AG10803 (cell line): ENCODE results near the gene CDK14.

Experiments
- DNase-seq: peaks from one replicate; pipeline ENCODE4 v3.0.0; 2010; ENCODE audit warnings: low read depth
- H3K4me3 ChIP-seq: 2 replicates; pipeline ENCODE4 v1.5.1; 2011; ENCODE audit warnings: mild to moderate bottlenecking, low read length, control low read depth
- CTCF ChIP-seq: conservative IDR thresholded peaks from 2 replicates; pipeline ENCODE4 v1.5.1; 2011; ENCODE audit warnings: mild to moderate bottlenecking, low read length, control low read depth, inconsistent platforms

CDK14 gene

GRCh38 chr7:90879924-90880323 lies 283.8 kb downstream of the CDK14 start:
- no peak for DNase-seq
- no peak overlapping the region for H3K4me3 ChIP-seq
- TF ChIP-seq CTCF = no peak

- DNase-seq = no peak
- no peak for TF ChIP-seq CTCF
- H3K4me3 ChIP-seq = no peak overlapping the region
These were observed 290.3 kb downstream of the CDK14 start for GRCh38 chr7:90886416-90886815.

DNA sequence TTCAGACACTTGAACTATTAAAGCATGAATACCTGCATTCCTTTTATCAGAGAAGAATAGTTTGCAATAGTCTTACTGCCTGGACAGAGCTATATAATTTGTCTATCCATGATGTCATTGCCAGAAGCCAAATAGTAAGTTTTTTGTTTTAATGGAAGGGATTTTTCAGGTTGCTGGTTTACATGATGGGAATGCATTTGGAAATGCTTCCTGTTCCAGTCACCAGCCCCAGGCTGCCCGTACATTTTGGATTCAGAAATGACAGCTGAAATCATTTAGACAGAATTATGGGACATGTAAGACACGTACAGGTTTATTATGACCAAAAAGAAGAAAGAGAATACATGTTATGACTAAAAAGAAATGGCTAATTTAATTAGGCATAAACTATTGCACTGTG lies 293.1 kb downstream of the CDK14 start:
- no peak for TF ChIP-seq CTCF
- DNase-seq = no peak

DNA sequence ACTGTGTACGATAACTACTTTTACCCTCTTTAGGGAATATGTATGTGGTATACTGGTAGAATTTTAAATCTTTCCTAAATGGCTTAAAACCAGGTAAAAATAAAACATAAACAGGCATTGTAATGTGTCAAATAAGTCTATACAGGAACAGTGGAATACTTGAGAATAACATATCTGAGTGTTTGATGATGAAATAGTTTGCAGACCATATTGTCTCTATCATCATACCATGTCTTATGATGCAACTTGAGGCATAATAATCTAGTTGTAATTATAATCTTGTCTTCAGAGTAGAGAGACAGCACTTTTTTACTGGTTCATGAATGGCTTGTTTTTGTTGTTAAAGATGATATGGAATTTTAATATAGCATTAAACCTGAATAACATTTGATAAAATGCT lies 293.5 kb downstream of the CDK14 start:
- H3K4me3 ChIP-seq = no peak overlapping the region
- DNase-seq = no peak
- no peak for TF ChIP-seq CTCF

More for the DNA sequence above, 293.1 kb downstream of the CDK14 start:
- no peak overlapping the region for H3K4me3 ChIP-seq

DNA sequence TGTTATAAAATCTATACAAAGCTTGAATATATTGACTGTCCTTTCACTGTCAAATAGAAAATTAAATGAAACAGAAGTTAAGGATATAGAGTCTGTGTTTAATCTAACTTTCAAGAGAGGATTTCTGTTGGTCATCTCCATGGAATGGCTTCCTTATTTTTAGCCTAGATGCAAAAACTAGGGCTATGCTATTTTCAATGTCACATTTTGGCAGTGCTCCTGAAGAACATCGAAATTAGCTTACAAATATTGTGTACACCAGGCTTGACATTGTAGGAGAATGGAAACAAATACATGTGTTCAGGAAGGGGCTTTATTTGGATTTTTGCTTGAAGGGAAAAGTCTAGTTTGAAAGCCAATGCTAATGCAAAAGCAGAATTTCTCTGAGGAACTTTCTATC lies 295.4 kb downstream of the CDK14 start:
- no peak overlapping the region for H3K4me3 ChIP-seq
- DNase-seq = no peak
- no peak for TF ChIP-seq CTCF

DNA sequence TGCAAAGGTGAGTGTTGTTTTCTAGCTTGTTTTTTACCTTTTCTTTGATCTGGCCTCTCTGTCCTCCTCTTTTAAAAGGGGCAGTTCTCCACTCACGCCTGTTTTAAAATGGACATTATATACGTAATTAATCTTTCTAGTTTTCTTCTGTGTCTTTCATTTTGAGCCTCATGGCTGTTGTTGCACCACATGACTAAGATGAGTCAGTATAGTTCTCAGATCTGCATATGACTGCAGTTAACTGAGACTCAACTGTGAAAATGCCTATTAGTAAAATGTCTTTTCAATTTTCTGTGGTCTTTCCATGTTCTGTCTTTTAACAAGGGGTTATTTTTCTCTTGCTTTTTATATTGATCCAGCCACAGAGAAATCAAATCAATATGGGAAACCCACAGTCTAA lies 296.1 kb downstream of the CDK14 start:
- no peak for DNase-seq
- no peak overlapping the region for H3K4me3 ChIP-seq
- no peak for TF ChIP-seq CTCF

GRCh38 chr7:90894122-90894521 lies 298.0 kb downstream of the CDK14 start:
- no peak for TF ChIP-seq CTCF
- DNase-seq = no peak
- H3K4me3 ChIP-seq = no peak overlapping the region
